Neural progenitor cell (in vitro differentiated cells): ENCODE data around the gene SIT1.

Experiments used
- CTCF ChIP-seq: fragments of 200-600 bp; sonication (generic); IDR thresholded peaks from 2 replicates; pipeline ENCODE4 v1.5.1; 2017; ENCODE audit warnings: antibody characterized with exemption, mild to moderate bottlenecking
- EZH2 ChIP-seq: fragments of 200-600 bp; sonication (generic); IDR thresholded peaks from 2 replicates; pipeline ENCODE4 v1.6.1; 2017; ENCODE audit warnings: antibody characterized with exemption, mild to moderate bottlenecking, moderate library complexity
- EZH2phosphoT487 ChIP-seq: fragments of 200-600 bp; sonication (generic); IDR thresholded peaks from 2 replicates; pipeline ENCODE4 v1.6.1; 2017; ENCODE audit warnings: antibody characterized with exemption

DNA sequence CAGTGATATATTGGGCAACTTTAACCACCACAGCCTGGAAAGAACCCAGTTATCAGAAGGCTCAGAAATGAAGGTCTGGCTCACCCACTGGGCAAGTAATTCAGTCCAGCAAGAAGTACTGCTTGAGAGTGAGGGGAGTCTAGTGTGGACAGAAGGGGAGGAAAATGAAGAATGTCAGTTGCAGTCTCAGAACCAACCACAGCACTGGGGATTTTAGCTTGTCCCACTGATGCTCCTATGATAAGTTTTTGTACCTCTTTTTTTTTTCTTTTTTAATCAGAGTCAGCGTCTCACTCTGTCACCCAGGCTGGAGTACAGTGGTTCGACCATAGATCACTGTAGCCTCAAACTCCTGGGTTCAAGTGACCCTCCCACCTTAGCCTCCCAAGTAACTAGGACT, 23.2 kb downstream of the SIT1 start:
- TF ChIP-seq CTCF = no peak
- TF ChIP-seq EZH2 = no peak
- no peak for TF ChIP-seq EZH2phosphoT487
